ENCODE results near the gene GABRA5. TPM values are rescaled to one million over a fixed set of nuclear protein-coding genes. Genes with fewer than 3 reads are reported as not detected.
A peak's percentile ranks its signal among the peaks of the same experiment; 100 is the strongest.

Gene GABRA5
- total and polyA plus RNA-seq, 2 donors from 2014 or later: not detected

DNA sequence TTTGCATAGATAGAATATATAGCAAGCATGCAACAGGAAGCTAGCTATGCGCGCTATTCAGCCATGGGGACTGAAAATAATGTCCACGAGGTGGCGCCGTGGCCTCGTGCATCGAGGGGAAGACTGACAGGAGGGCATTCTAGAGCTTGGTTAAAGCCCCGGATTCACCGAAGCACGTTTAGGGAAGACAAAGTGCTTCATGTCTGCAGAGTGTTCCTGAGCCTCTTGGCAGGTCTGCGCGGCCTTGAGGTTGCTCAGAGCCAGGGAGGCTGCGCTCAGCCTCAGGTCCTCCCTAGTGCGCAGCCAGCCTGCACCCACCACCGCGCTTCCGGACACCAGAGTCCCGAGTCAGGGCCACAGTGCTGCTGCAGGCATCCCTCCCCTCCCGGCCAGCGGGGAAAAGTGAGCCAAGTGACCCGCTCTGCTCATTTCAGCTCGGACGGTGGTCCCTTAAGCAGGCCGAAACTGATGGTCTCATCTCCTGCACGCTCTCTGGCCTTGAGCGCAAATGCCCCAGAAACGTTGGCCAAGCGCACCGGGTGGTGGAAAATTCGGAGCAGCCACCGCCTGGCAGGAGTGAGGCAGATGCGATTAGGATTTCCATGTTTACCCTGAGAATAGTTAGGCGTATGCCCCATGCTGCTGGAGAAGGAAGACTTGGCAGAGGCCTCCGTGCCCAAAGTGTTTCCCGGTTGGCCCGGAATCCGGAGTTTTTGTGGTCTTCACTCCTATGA, 24.8 kb downstream of the GABRA5 start:
- peak overlapping the region; percentile 8 to 55 (median 51) for H3K4me3 ChIP-seq (ENCODE audit: low read length in 3 of 3)
- intact Hi-C loops (cut with DNase I): loop anchor here (10.0 kb wide), 1 partner anchor 123 kb away; no protein-coding TSS in a partner anchor
- no peaks in the 10 kb centered on the region for H3K9me3 ChIP-seq (ENCODE audit: control insufficient read depth in 2 of 3, insufficient read depth in 1 of 3, low read length in 3 of 3)
- TF ChIP-seq CTCF (IDR thresholded peaks at IDR 0.05; ENCODE audit: borderline replicate concordance, extremely low read depth, insufficient read depth): peak; percentile 67
- H3K27me3 ChIP-seq (ENCODE audit: control insufficient read depth, insufficient read depth, low read length): peaks cover 3% of the 10 kb centered on the region
- H3K27ac ChIP-seq (ENCODE audit: low read depth in 2 of 2, low read length in 2 of 2): no peak overlapping the region
- peaks cover 0 to 5% (median 0%) of the 10 kb centered on the region in 3 donors for H3K4me1 ChIP-seq (ENCODE audit: control insufficient read depth in 2 of 3, insufficient read depth in 2 of 3, low read depth in 1 of 3, low read length in 3 of 3)
- no peak overlapping the region for H3K9ac ChIP-seq (ENCODE audit: low read length in 3 of 3)
- no peaks in the 10 kb centered on the region for H3K36me3 ChIP-seq (ENCODE audit: control insufficient read depth in 2 of 3, insufficient read depth in 3 of 3, low read length in 3 of 3)
- FAIRE-seq (no peak), DNase-seq (peak; percentile 75 to 93 (median 89))

DNA sequence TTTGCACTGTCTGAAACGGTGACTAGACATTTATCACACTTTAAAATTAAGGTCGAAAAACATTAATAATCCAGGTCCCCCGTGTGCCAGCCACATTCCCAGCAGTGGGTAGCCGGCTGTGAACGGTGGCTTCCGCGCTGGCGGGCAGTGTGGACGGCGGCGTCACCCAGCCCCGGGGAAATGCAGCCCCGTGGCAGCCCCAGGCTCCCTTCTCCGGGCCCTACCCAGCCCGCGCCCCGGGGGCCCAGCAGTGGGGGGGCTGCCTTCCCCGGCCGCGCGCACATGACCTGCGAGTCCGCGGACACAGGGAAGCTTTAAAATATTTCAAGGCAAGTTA, 25.3 kb downstream of the GABRA5 start:
- intact Hi-C loops (cut with DNase I): loop anchor here (10.0 kb wide), 1 partner anchor 123 kb away; no protein-coding TSS in a partner anchor

DNA sequence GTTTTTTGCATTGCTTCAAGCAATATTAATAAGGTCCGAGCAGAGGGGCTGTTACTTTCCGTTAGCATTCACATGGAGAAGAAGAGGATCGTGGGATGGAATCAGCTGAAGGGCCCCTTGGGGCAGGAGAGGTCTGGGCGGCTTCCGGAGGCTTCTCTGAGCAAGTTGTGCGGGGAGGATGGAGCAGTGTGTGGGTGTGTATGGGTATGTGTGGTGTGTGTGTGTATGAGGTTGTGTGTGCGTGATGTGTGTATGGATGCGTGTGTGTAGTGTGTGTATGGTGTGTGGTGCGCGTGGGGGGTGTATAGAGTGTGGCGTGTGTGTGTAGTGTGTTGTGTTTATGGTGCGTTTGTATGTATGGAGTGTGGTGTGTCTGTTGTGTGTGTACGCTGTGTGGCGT, 25.8 kb downstream of the GABRA5 start:
- intact Hi-C loops (cut with DNase I): loop anchor here (10.0 kb wide), 1 partner anchor 122 kb away; no protein-coding TSS in a partner anchor
- Histone ChIP-seq H3K27ac (ENCODE audit: low read depth in 2 of 2, low read length in 2 of 2) (no peak overlapping the region), H3K4me1 (ENCODE audit: control insufficient read depth in 2 of 3, insufficient read depth in 2 of 3, low read depth in 1 of 3, low read length in 3 of 3) (peaks cover 0 to 5% (median 0%) of the 10 kb centered on the region in 3 donors), H3K9ac (ENCODE audit: low read length in 3 of 3) (no peak overlapping the region), H3K27me3 (ENCODE audit: control insufficient read depth, insufficient read depth, low read length) (peaks cover 3% of the 10 kb centered on the region), H3K4me3 (ENCODE audit: low read length in 3 of 3) (no peak overlapping the region), H3K9me3 (ENCODE audit: control insufficient read depth in 2 of 3, insufficient read depth in 1 of 3, low read length in 3 of 3) (no peaks in the 10 kb centered on the region), H3K36me3 (ENCODE audit: control insufficient read depth in 2 of 3, insufficient read depth in 3 of 3, low read length in 3 of 3) (no peaks in the 10 kb centered on the region)
- DNase-seq: no peak
- FAIRE-seq: no peak
- TF ChIP-seq CTCF (IDR thresholded peaks at IDR 0.05; ENCODE audit: borderline replicate concordance, extremely low read depth, insufficient read depth): no peak

More for the DNA sequence above, 25.3 kb downstream of the GABRA5 start:
- Histone ChIP-seq H3K27me3 (ENCODE audit: control insufficient read depth, insufficient read depth, low read length) (peaks cover 3% of the 10 kb centered on the region), H3K4me1 (ENCODE audit: control insufficient read depth in 2 of 3, insufficient read depth in 2 of 3, low read depth in 1 of 3, low read length in 3 of 3) (peaks cover 0 to 5% (median 0%) of the 10 kb centered on the region in 3 donors), H3K9me3 (ENCODE audit: control insufficient read depth in 2 of 3, insufficient read depth in 1 of 3, low read length in 3 of 3) (no peaks in the 10 kb centered on the region), H3K36me3 (ENCODE audit: control insufficient read depth in 2 of 3, insufficient read depth in 3 of 3, low read length in 3 of 3) (no peaks in the 10 kb centered on the region), H3K4me3 (ENCODE audit: low read length in 3 of 3) (peak overlapping the region in 1 of 3 donors; percentile 51), H3K9ac (ENCODE audit: low read length in 3 of 3) (no peak overlapping the region), H3K27ac (ENCODE audit: low read depth in 2 of 2, low read length in 2 of 2) (no peak overlapping the region)
- TF ChIP-seq CTCF (IDR thresholded peaks at IDR 0.05; ENCODE audit: borderline replicate concordance, extremely low read depth, insufficient read depth): no peak
- FAIRE-seq (no peak), DNase-seq (peak in 1 of 5 donors; percentile 14)

Data from kidney (tissue), 14 donors.